HepG2 (cell line): ENCODE results near the gene GIPC3. TPM values are rescaled to one million over a fixed set of nuclear protein-coding genes. Genes with fewer than 3 reads are reported as not detected.

Experiments used
- ATAC-seq: fragments of 200-7000 bp; cut with Tn5 transposase; 3 replicates; pipeline ENCODE4 v1.9.1; 2020; ENCODE audit warnings: mild to moderate bottlenecking, moderate library complexity
- BruUV-seq: library from RNA; stranded (reverse); fragments of 400-500 nt; replicated peaks from 2 replicates; lab custom pipeline; 2021; lab: Mats Ljungman, UMichigan
- CTCF ChIA-PET: fragments of 300-600 bp; formaldehyde crosslinking; extraction: SDS; loops from one replicate; lab custom pipeline; 2021; ENCODE audit warnings: low total read pairs, inconsistent platforms, low intra/inter-chr PET ratio; lab: Yijun Ruan, JAX
- POLR2A ChIA-PET: fragments of 350-600 bp; sonication (Branson Sonifier 250); formaldehyde crosslinking; loops from one replicate; lab custom pipeline; 2020; ENCODE audit warnings: antibody characterized with exemption, inconsistent platforms; lab: Yijun Ruan, JAX
- DNase-seq: peaks from one replicate; pipeline ENCODE4 v3.0.0-alpha.2; 2015; ENCODE audit warnings: low spot score
- FAIRE-seq: peaks from 3 replicates; lab custom pipeline; 2011; peaks lifted over from hg19 to GRCh38; lab: Jason Lieb, UNC
- H2AFZ ChIP-seq: one replicate; pipeline ENCODE4 v1.6.1; 2011; ENCODE audit warnings: low read length, inconsistent platforms
- H3K27ac ChIP-seq: fragments of 300-600 bp; 3 replicates; pipeline ENCODE4 v1.8.0; 2011; ENCODE audit warnings: mixed run types, mild to moderate bottlenecking, mixed read lengths, low read length, inconsistent platforms; ENCODE audit not compliant: insufficient read depth; ENCODE audit errors: extremely low read length
- H3K27me3 ChIP-seq, 2 experiments: fragments of 200-600 bp in 1 of 2; 2 replicates in 1 of 2; 3 replicates in 1 of 2; pipeline versions ENCODE4 v1.6.0 to v1.8.0; 2011; ENCODE audit warnings: low read length in 2 of 2, mild to moderate bottlenecking in 2 of 2, moderate library complexity in 2 of 2, inconsistent platforms in 1 of 2; ENCODE audit not compliant: insufficient read depth in 2 of 2, control insufficient read depth in 1 of 2
- H3K36me3 ChIP-seq, 2 experiments: fragments of 200-600 bp in 1 of 2; replicated peaks in 1 of 2; 2 replicates in 1 of 2; 3 replicates in 1 of 2; pipeline versions ENCODE4 v1.5.1 to v1.8.0; 2011; ENCODE audit warnings: low read length in 2 of 2, inconsistent platforms in 1 of 2; ENCODE audit not compliant: insufficient read depth in 2 of 2, control insufficient read depth in 1 of 2
- H3K4me1 ChIP-seq: 2 replicates; pipeline ENCODE4 v1.5.1; 2012; ENCODE audit warnings: low read length, inconsistent platforms; ENCODE audit not compliant: insufficient read depth
- H3K4me2 ChIP-seq: 2 replicates; pipeline ENCODE4 v1.6.0; 2011; ENCODE audit warnings: low read depth, low read length, inconsistent platforms
- H3K4me3 ChIP-seq, 3 experiments: fragments of 200-600 bp in 1 of 3; sonication (generic), shearing (Covaris generic) in 1 of 3; replicated peaks in 1 of 3; 2 replicates each; pipeline ENCODE4 v1.5.1; 2011 to 2016; ENCODE audit warnings: low read length in 3 of 3, inconsistent platforms in 2 of 3, low read depth in 2 of 3, mild to moderate bottlenecking in 2 of 3, control low read depth in 1 of 3, mixed read lengths in 1 of 3; ENCODE audit not compliant: insufficient read depth in 1 of 3
- H3K79me2 ChIP-seq: one replicate; pipeline ENCODE4 v1.6.1; 2011; ENCODE audit warnings: low read length, inconsistent platforms; ENCODE audit not compliant: insufficient read depth
- H3K9ac ChIP-seq: 2 replicates; pipeline ENCODE4 v1.6.0; 2011; ENCODE audit warnings: mild to moderate bottlenecking, low read depth, low read length, inconsistent platforms; ENCODE audit not compliant: insufficient read depth
- H3K9me3 ChIP-seq: 2 replicates; pipeline ENCODE4 v1.5.1; 2012; ENCODE audit warnings: mild to moderate bottlenecking, low read length
- H4K20me1 ChIP-seq: 2 replicates; pipeline ENCODE4 v1.6.0; 2011; ENCODE audit warnings: inconsistent platforms, mild to moderate bottlenecking, low read length, moderate library complexity; ENCODE audit not compliant: insufficient read depth
- DPF2 ChIP-seq: sonication (generic); formaldehyde crosslinking; IDR thresholded peaks from 2 replicates; pipeline ENCODE4 v1.4.0; 2020; ENCODE audit warnings: mild to moderate bottlenecking, low read depth, missing genetic modification reagents, borderline replicate concordance
- NR2F2 ChIP-seq: IDR thresholded peaks from 2 replicates; pipeline ENCODE4 v1.6.1; 2012; ENCODE audit warnings: low read depth, inconsistent platforms, borderline replicate concordance
- PRPF4 ChIP-seq: fragments of 200-400 bp; formaldehyde crosslinking; IDR thresholded peaks from 2 replicates; pipeline ENCODE4 v1.6.1; 2016; ENCODE audit warnings: low read length, low read depth; ENCODE audit not compliant: poor library complexity, severe bottlenecking
- RBM22 ChIP-seq: fragments of 200-400 bp; formaldehyde crosslinking; optimal IDR thresholded peaks from 2 replicates; pipeline ENCODE3; 2017; ENCODE audit warnings: mild to moderate bottlenecking, low read length, moderate library complexity
- REL ChIP-seq: sonication (generic); formaldehyde crosslinking; conservative IDR thresholded peaks from 2 replicates; pipeline ENCODE4 v1.8.0; 2022; ENCODE audit warnings: mild to moderate bottlenecking, missing genetic modification reagents, moderate library complexity
- TBL1XR1 ChIP-seq: fragments of 150-350 bp; IDR thresholded peaks from 2 replicates; pipeline ENCODE4 v1.6.1; 2014; ENCODE audit warnings: borderline replicate concordance, low read length; ENCODE audit not compliant: partially characterized antibody
- ZBTB20 ChIP-seq: sonication (generic); formaldehyde crosslinking; IDR thresholded peaks from 2 replicates; pipeline ENCODE4 v1.8.1; 2023; ENCODE audit warnings: missing genetic modification reagents, low read depth, mild to moderate bottlenecking, borderline replicate concordance
- WGBS: methylation state at CpG from one replicate; pipeline ENCODE4 v1.1.6; 2017; ENCODE audit warnings: low lambda C conversion rate; 5-methylcytosine and 5-hydroxymethylcytosine counted together
- in situ Hi-C: cut with HindIII; loops from 2 replicates; pipeline ENCODE4 v1.10.0; 2017; ENCODE audit warnings: low pct_unique_long_range_greater_than_20kb; ENCODE audit not compliant: extremely low pct_ligation_motif_present
- intact Hi-C: fragments of 100-400 bp; cut with micrococcal nuclease; formaldehyde crosslinking; loops from one replicate; pipeline ENCODE4 v1.10.0; 2022; ENCODE audit not compliant: unreplicated experiment
- polyA plus RNA-seq, 8 experiments: library from polyadenylated mRNA; depleted of rRNA in 3 of 8; stranded (reverse) in 7 of 8; unstranded in 1 of 8; fragments of >200 nt; fragmentation: Illumina TruSeq in 4 of 8; extraction: Trizol in 4 of 8; gene quantifications; 2 replicates each; pipeline versions ENCODE4 v1.2.1 to v1.2.3, GENCODE V29; 2011 to 2016; ENCODE audit warnings: low read depth in 4 of 8, missing spikeins in 1 of 8, mixed read lengths in 1 of 8; ENCODE audit not compliant: insufficient read depth in 1 of 8
- total RNA-seq, 5 experiments: library from RNA; depleted of rRNA; stranded (reverse); fragments of >200 nt; fragmentation: Illumina TruSeq; extraction: Trizol; gene quantifications; 2 replicates each; pipeline ENCODE4 v1.2.3, GENCODE V29; 2016; ENCODE audit warnings: low read depth in 1 of 5
- TF ChIP-seq, protein P1 (sequence below): sonication (generic); formaldehyde crosslinking; conservative IDR thresholded peaks from 2 replicates; pipeline ENCODE4 v1.4.0; 2020; ENCODE audit warnings: missing genetic modification reagents
- TF ChIP-seq, protein P2 (sequence below): sonication (generic); formaldehyde crosslinking; IDR thresholded peaks from 2 replicates; pipeline ENCODE4 v1.4.0; 2020; ENCODE audit warnings: missing genetic modification reagents, mild to moderate bottlenecking, borderline replicate concordance

Gene GIPC3
- total and polyA plus RNA-seq, 2 of the 13 experiments (the other 11 are each of a cell fraction or from before 2014, with no cell fraction given): 0.05 TPM; not detected in 1

DNA sequence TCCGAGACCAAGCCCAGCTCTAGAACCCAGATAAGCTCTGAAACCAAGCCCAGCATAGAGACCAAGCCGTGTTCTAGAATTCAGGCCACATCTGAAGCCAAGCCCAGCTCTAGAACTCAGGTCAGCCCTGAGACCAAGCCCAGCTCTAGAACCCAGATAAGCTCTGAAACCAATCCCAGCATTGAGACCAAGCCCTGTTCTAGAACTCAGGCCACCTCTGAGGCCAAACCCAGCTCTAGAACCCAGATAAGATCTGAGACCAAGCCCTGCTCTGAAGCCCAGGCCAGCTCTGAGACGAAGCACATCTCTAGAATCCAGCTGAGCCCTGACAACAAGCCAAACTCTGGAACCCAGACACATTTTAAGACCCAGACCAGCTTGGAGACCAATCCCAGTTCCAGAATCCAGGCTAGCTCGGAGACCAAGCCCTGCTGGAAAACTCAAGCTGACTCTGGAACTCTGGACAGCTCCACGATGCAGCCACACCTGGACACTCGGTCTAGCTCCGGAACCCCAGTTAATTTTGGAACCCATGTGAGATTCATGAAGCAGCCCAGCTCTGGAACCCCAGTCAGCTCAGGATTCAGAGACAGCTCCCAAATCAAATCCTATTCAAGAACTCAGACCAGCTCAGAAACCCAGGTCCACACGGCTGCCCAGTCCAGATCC lies 5.8 kb downstream of the GIPC3 start:
- Histone ChIP-seq H3K79me2 (no peaks in the 10 kb centered on the region), H2AFZ (no peak overlapping the region), H4K20me1 (no peaks in the 10 kb centered on the region), H3K4me2 (no peak overlapping the region), H3K9me3 (no peaks in the 10 kb centered on the region), H3K9ac (no peak overlapping the region), H3K27me3 (peaks cover 3 to 29% of the 10 kb centered on the region in 2 experiments; a peak in 3 of 5 replicates), H3K27ac (no peak overlapping the region), H3K4me1 (no peaks in the 10 kb centered on the region), H3K36me3 (no peaks in the 10 kb centered on the region), H3K4me3 (no peak overlapping the region)
- DNase-seq (no peak), FAIRE-seq (no peak), ATAC-seq (no peak)
- no CpG with 5 or more reads among the region's 8 CpGs for WGBS
- CTCF ChIA-PET: no interaction called here
- BruUV-seq: no TSS peak
- intact Hi-C loops (no loop called here), in situ Hi-C loops (no loop called here)
- TF ChIP-seq DPF2 (no peak), RBM22 (no peak)
- POLR2A ChIA-PET: no interaction called here

DNA sequence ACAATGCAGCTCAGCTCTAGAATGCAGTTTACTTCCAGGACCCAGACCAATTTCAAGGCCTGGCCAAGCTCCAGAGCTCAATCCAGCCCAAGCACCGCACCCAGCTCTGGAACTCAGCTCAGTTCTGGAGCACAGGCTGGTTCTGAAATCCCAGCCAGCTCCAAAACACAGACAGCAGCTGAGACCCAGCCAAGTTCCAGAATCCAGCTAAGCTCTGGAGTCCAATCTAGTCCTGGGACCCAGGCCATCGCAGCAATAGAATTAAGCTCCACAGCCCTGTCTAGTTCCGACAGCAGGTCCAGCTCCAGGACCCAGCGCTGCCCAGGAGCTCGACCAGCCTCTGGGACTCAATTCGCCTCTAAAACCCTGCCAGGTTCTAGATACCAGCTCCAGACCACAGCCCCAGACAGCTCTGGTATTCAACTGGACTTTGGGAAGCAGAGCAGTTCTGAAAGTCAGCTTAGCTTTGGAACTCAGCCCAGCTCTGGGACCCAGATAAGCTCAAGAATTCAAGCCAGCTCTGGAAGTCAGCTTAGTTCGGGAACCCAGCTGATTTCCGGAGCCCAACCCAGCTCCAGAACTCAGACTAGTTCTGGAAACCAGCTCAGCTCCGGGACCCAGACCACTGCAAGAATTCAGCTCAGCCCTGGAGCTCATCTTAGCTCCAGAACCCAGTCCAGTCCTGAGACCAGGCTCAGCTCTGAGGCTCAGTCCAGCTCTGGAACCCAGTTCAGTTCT lies 6.8 kb downstream of the GIPC3 start:
- no peaks in the 10 kb centered on the region for H3K4me1 ChIP-seq
- FAIRE-seq: no peak
- no peaks in the 10 kb centered on the region for H3K36me3 ChIP-seq
- no peak for TF ChIP-seq REL
- TF ChIP-seq, protein P1, sequence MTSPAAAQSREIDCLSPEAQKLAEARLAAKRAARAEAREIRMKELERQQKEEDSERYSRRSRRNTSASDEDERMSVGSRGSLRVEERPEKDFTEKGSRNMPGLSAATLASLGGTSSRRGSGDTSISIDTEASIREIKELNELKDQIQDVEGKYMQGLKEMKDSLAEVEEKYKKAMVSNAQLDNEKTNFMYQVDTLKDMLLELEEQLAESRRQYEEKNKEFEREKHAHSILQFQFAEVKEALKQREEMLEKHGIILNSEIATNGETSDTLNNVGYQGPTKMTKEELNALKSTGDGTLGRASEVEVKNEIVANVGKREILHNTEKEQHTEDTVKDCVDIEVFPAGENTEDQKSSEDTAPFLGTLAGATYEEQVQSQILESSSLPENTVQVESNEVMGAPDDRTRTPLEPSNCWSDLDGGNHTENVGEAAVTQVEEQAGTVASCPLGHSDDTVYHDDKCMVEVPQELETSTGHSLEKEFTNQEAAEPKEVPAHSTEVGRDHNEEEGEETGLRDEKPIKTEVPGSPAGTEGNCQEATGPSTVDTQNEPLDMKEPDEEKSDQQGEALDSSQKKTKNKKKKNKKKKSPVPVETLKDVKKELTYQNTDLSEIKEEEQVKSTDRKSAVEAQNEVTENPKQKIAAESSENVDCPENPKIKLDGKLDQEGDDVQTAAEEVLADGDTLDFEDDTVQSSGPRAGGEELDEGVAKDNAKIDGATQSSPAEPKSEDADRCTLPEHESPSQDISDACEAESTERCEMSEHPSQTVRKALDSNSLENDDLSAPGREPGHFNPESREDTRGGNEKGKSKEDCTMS (CRISPR knock-in tag): no peak
- no peak for TF ChIP-seq NR2F2
- no peak for TF ChIP-seq ZBTB20 (CRISPR knock-in tag)
- TF ChIP-seq, protein P2, sequence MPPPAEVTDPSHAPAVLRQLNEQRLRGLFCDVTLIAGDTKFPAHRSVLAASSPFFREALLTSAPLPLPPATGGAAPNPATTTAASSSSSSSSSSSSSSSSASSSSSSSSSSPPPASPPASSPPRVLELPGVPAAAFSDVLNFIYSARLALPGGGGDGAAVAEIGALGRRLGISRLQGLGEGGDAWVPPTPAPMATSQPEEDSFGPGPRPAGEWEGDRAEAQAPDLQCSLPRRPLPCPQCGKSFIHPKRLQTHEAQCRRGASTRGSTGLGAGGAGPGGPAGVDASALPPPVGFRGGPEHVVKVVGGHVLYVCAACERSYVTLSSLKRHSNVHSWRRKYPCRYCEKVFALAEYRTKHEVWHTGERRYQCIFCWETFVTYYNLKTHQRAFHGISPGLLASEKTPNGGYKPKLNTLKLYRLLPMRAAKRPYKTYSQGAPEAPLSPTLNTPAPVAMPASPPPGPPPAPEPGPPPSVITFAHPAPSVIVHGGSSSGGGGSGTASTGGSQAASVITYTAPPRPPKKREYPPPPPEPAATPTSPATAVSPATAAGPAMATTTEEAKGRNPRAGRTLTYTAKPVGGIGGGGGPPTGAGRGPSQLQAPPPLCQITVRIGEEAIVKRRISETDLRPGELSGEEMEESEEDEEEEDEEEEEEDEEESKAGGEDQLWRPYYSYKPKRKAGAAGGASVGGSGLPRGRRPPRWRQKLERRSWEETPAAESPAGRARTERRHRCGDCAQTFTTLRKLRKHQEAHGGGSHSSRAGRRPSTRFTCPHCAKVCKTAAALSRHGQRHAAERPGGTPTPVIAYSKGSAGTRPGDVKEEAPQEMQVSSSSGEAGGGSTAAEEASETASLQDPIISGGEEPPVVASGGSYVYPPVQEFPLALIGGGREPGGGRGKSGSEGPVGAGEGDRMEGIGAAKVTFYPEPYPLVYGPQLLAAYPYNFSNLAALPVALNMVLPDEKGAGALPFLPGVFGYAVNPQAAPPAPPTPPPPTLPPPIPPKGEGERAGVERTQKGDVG (CRISPR knock-in tag): no peak
- TF ChIP-seq TBL1XR1: no peak
- no peak for TF ChIP-seq PRPF4
- intact Hi-C loops: no loop called here
- H3K9ac ChIP-seq: no peak overlapping the region
- H3K4me2 ChIP-seq: no peak overlapping the region
- WGBS: 10% methylated on average over 4 of the region's 9 CpGs
- H2AFZ ChIP-seq: no peak overlapping the region
- DNase-seq: no peak
- no peaks in the 10 kb centered on the region for H3K79me2 ChIP-seq
- no peaks in the 10 kb centered on the region for H3K9me3 ChIP-seq
- H3K27ac ChIP-seq: no peak overlapping the region
- no TSS peak for BruUV-seq
- peaks cover 3 to 23% of the 10 kb centered on the region in 2 experiments; a peak in 3 of 5 replicates for H3K27me3 ChIP-seq
- no peaks in the 10 kb centered on the region for H4K20me1 ChIP-seq
- ATAC-seq: no peak
- in situ Hi-C loops: no loop called here
- ChIA-PET CTCF (no interaction called here), POLR2A (no interaction called here)
- no peak overlapping the region for H3K4me3 ChIP-seq
